DOHH2 (cell line): ENCODE measurements around the gene KCTD10.

Experiments used
- H3F3A ChIP-seq: fragments of 200-600 bp; sonication (generic), shearing (Covaris generic); 2 replicates; pipeline ENCODE4 v1.6.0; 2016; ENCODE audit warnings: antibody characterized with exemption, mild to moderate bottlenecking; ENCODE audit not compliant: control insufficient read depth, insufficient read depth
- H3K27ac ChIP-seq: fragments of 200-600 bp; sonication (generic); 2 replicates; pipeline ENCODE4 v1.5.1; 2014; ENCODE audit warnings: low read depth, mild to moderate bottlenecking, low read length, moderate library complexity
- H3K27me3 ChIP-seq: fragments of 200-600 bp; sonication (generic); 2 replicates; pipeline ENCODE4 v1.6.1; 2014; ENCODE audit warnings: mild to moderate bottlenecking, low read length, mixed read lengths; ENCODE audit not compliant: control insufficient read depth
- H3K36me3 ChIP-seq: fragments of 200-600 bp; sonication (generic); 2 replicates; pipeline ENCODE4 v1.6.1; 2014; ENCODE audit warnings: mild to moderate bottlenecking, low read length, moderate library complexity, mixed read lengths; ENCODE audit not compliant: control insufficient read depth
- H3K4me1 ChIP-seq: fragments of 200-600 bp; sonication (generic); 2 replicates; pipeline ENCODE4 v1.6.1; 2014; ENCODE audit warnings: mild to moderate bottlenecking, low read length, mixed read lengths; ENCODE audit not compliant: control insufficient read depth
- H3K4me2 ChIP-seq: fragments of 200-600 bp; sonication (generic); 2 replicates; pipeline ENCODE4 v1.6.0; 2014; ENCODE audit warnings: mild to moderate bottlenecking, low read length, moderate library complexity
- H3K4me3 ChIP-seq: fragments of 200-600 bp; sonication (generic); 2 replicates; pipeline ENCODE4 v1.5.1; 2014; ENCODE audit warnings: mild to moderate bottlenecking, low read length, mixed read lengths
- H3K79me2 ChIP-seq: fragments of 200-600 bp; sonication (generic); 2 replicates; pipeline ENCODE4 v1.6.1; 2014; ENCODE audit warnings: mild to moderate bottlenecking, low read length, mixed read lengths; ENCODE audit not compliant: control insufficient read depth
- H3K9me2 ChIP-seq: fragments of 200-600 bp; sonication (generic); replicated peaks from 2 replicates; pipeline ENCODE4 v1.6.1; 2014; ENCODE audit warnings: mild to moderate bottlenecking, low read length, mixed read lengths; ENCODE audit not compliant: control insufficient read depth
- H3K9me3 ChIP-seq: fragments of 200-600 bp; sonication (generic); 2 replicates; pipeline ENCODE4 v1.6.1; 2014; ENCODE audit warnings: antibody characterized with exemption, low read length, mixed read lengths; ENCODE audit not compliant: control insufficient read depth, insufficient read depth
- H4K20me1 ChIP-seq: fragments of 200-600 bp; sonication (generic); 2 replicates; pipeline ENCODE4 v1.6.0; 2014; ENCODE audit warnings: low read depth, mild to moderate bottlenecking, antibody characterized with exemption, low read length, moderate library complexity; ENCODE audit not compliant: control insufficient read depth, insufficient read depth
- EZH2phosphoT487 ChIP-seq: fragments of 200-600 bp; sonication (generic); IDR thresholded peaks from 2 replicates; pipeline ENCODE4 v1.6.1; 2017; ENCODE audit warnings: borderline replicate concordance, mild to moderate bottlenecking, antibody characterized with exemption, low read length, moderate library complexity, mixed read lengths
- TF ChIP-seq, protein P1 (sequence below): fragments of 200-600 bp; sonication (generic); IDR thresholded peaks from one replicate; pipeline ENCODE4 v1.5.1; 2014; ENCODE audit warnings: antibody characterized with exemption, mild to moderate bottlenecking, low read depth, low read length; ENCODE audit not compliant: poor library complexity, severe bottlenecking

The KCTD10 gene

DNA sequence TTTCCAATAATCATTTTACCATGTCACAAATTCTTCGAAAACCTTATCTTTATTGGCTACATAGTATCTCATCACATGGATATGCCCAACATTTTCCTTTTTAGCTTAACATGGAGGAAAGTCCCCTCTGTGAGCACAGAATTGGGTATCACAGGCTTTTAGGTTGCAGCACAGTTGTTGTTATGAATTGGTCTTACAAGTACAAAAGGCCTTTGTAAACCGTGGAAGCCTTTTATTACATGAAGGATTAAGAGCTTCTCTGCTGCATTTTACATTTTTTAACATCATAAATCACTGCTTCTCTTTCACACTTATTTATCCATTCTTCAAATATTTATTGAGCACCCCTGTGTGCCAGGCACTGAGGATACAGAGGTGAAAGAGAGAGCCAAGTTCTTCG lies 26.5 kb upstream of the KCTD10 start:
- no peaks in the 10 kb centered on the region for H4K20me1 ChIP-seq
- no peaks in the 10 kb centered on the region for H3K79me2 ChIP-seq
- TF ChIP-seq EZH2phosphoT487: no peak
- TF ChIP-seq, protein P1, sequence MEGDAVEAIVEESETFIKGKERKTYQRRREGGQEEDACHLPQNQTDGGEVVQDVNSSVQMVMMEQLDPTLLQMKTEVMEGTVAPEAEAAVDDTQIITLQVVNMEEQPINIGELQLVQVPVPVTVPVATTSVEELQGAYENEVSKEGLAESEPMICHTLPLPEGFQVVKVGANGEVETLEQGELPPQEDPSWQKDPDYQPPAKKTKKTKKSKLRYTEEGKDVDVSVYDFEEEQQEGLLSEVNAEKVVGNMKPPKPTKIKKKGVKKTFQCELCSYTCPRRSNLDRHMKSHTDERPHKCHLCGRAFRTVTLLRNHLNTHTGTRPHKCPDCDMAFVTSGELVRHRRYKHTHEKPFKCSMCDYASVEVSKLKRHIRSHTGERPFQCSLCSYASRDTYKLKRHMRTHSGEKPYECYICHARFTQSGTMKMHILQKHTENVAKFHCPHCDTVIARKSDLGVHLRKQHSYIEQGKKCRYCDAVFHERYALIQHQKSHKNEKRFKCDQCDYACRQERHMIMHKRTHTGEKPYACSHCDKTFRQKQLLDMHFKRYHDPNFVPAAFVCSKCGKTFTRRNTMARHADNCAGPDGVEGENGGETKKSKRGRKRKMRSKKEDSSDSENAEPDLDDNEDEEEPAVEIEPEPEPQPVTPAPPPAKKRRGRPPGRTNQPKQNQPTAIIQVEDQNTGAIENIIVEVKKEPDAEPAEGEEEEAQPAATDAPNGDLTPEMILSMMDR: no peak
- no peak overlapping the region for H3K4me3 ChIP-seq
- H3K4me2 ChIP-seq: no peak overlapping the region
- no peak overlapping the region for H3K27ac ChIP-seq
- H3K36me3 ChIP-seq: peaks cover 55% of the 10 kb centered on the region
- H3K27me3 ChIP-seq: no peaks in the 10 kb centered on the region
- no peaks in the 10 kb centered on the region for H3F3A ChIP-seq
- H3K9me3 ChIP-seq: no peaks in the 10 kb centered on the region
- no peaks in the 10 kb centered on the region for H3K9me2 ChIP-seq
- H3K4me1 ChIP-seq: no peaks in the 10 kb centered on the region

DNA sequence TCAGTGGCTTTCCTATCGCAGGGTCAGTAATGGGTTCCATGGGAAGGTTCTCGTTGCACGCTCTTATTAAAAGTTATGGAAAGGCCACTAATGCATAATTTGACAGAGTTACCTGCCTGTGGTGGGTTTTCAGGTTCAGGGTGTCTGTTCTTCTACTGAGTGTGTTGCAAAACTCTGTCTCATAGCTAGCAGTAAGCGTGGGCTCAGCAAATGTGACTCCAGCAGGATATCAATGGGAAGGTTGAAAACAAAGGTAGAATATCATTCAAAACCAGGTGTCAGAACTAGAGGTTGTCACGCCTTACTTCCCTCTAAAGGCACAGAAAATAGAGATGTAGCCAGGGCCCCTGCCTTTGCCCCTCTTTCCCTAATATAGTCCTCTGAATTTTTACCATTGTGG lies 25.2 kb upstream of the KCTD10 start:
- no peaks in the 10 kb centered on the region for H3K79me2 ChIP-seq
- H3K27ac ChIP-seq: no peak overlapping the region
- H3F3A ChIP-seq: no peaks in the 10 kb centered on the region
- H3K9me2 ChIP-seq: no peaks in the 10 kb centered on the region
- no peaks in the 10 kb centered on the region for H4K20me1 ChIP-seq
- no peak overlapping the region for H3K4me3 ChIP-seq
- no peaks in the 10 kb centered on the region for H3K4me1 ChIP-seq
- H3K27me3 ChIP-seq: no peaks in the 10 kb centered on the region
- no peaks in the 10 kb centered on the region for H3K9me3 ChIP-seq
- H3K4me2 ChIP-seq: no peak overlapping the region
- TF ChIP-seq, protein P1: no peak
- no peak for TF ChIP-seq EZH2phosphoT487
- peaks cover 49% of the 10 kb centered on the region for H3K36me3 ChIP-seq

DNA sequence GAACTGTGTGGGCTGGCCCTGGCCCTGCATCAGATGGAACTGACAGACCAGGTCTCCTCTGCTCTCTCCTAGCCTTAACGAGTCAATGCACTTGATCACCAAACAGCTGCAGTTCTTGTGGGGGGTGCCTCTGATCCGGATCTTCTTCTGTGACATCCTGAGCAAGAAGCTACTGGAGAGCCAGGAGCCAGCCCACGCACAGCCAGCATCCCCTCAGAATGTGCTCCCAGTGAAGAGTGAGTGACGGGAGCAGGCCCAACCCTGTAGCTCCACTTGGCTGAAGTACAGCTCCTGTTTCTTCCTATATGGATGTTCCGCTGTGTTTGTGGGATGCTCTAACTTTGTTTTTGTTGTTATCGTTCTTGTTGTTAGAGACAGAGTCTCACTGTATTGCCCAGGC lies 24.2 kb upstream of the KCTD10 start:
- no peaks in the 10 kb centered on the region for H4K20me1 ChIP-seq
- H3K4me1 ChIP-seq: no peaks in the 10 kb centered on the region
- no peak for TF ChIP-seq EZH2phosphoT487
- TF ChIP-seq, protein P1: no peak
- H3K27ac ChIP-seq: no peak overlapping the region
- no peaks in the 10 kb centered on the region for H3K79me2 ChIP-seq
- H3K9me2 ChIP-seq: no peaks in the 10 kb centered on the region
- no peaks in the 10 kb centered on the region for H3K9me3 ChIP-seq
- H3K4me3 ChIP-seq: no peak overlapping the region
- H3F3A ChIP-seq: no peaks in the 10 kb centered on the region
- peaks cover 43% of the 10 kb centered on the region for H3K36me3 ChIP-seq
- H3K27me3 ChIP-seq: no peaks in the 10 kb centered on the region
- H3K4me2 ChIP-seq: no peak overlapping the region
